HCEC 1CT (cell line): ENCODE measurements around the gene KIF16B.
"Not testable (repeated sequence)": the region's sequence is repeated elsewhere in the genome, so short reads cannot be mapped to it uniquely, and the experiment has no call there.

ENCODE experiments used
- DNase-seq: peaks from one replicate; pipeline ENCODE4 v3.0.0-alpha.2; 2017

Gene KIF16B

DNA sequence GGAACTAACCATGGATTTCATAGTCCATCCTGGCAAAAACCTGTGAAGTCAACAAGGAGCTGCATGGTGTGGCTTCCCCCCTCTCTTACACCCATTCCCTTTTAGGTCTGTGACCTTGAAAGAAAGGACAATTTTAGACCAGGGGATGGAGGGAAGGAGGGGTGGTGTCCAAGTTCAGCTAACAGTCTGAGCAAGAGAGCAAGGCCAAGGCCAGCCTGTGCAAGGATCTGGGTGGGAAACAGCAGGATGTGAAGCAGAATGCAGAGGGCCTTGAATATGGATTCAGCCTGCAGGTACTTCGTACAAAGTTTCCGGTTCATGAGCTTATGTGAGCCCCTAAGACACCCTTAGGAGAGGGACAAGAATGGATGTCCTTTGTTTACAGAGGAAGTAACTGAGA is 293.0 kb downstream of the KIF16B start:
- DNase-seq = no peak

DNA sequence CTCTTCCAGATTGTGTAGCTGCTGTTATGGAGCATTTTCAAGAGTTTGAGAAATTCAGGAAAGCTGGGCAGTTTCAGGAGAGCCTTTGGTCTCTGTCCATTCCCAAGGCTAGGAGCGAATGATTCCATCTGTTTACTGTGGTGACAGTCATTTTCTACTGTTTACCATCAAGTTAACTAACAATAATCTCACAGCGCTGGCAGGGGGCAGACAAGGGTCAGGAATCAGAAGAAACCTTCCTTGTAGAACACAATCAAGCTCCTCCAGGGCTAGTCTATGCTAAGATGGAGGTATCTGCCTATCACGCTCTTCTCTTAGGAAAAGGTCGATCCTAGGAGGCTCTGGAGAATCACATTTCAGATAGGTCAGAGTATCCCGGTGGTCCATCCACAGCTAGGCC is 293.9 kb downstream of the KIF16B start:
- no peak for DNase-seq

DNA sequence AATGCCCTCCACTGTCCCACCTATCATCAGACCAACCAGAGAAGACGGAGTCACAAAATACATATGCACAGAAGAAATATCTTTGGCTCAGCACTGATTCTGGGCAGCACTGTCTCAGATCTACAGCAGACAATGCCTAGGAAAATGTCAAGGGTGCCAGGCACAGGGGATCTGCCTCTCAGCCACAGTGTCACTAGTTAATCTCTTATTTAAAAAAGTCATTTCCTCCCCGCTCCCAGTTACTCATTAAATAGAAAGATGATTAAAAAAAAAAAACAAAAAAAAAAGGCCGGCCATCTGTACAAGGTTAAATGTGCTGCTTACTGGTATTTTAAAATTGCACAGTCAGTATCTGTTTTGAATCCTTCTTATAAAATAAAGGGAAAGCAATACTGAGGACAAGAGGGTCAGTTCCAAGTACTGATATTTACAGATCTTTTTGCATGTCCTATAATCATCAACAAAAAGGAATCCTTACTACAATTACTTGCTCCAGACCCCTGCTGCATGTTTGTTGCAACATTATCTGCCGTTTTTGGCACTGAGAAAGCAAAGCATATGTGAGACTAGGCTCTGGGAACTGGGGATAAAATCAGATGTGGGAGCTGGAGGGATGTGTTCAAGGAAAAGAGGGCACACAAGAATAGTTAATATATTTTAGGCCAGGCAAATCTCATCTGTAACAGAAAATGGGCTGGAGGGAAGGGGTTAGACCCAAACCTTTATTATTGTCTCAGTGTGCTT is 299.3 kb downstream of the KIF16B start:
- no peak for DNase-seq

DNA sequence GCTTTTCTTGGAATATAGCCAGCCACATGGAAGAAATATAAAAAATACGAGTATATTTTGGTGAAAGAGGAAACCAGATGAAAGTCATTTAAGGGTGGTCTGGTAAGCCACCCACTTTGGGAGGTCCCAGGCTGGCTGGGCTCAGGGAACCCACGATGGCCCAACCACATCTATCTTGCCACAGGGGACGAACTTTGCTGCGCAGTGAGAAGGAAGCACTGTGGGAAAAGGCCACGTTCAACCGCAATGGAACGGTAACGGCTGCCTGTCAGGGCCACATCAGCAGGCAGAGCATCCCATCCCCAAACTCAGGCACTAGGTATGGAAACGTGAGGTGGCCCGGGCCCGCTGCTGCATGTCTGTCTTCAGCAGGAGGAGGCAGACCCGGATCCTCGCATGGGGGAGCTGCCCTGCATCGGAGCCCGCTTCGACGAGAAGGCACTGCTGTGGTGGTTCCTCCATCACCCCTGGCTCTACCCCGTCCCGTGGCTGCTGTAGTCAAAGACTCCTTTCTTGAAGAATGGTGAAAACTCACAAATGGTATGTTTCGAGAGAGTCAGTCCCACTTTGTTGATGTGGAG is 300.4 kb downstream of the KIF16B start:
- no peak for DNase-seq

DNA sequence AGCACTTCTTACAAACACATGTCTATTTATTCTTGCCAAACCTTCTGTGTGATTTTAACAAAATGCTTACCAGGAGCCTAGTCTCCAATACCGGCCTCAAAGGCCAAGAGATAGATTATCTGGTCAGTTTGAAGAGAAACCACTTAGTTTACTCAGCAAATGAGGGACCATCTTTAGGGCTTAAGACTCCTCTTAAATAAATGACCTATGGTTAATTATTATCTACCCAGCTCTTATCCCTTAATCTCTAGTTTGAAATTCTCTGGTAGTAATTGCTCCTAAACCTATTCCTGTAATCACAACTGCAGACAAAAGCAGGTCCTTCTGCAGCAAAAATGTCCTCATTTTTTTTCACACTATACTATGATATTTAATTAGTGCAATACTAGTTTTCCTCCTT is 301.8 kb downstream of the KIF16B start:
- DNase-seq = no peak

DNA sequence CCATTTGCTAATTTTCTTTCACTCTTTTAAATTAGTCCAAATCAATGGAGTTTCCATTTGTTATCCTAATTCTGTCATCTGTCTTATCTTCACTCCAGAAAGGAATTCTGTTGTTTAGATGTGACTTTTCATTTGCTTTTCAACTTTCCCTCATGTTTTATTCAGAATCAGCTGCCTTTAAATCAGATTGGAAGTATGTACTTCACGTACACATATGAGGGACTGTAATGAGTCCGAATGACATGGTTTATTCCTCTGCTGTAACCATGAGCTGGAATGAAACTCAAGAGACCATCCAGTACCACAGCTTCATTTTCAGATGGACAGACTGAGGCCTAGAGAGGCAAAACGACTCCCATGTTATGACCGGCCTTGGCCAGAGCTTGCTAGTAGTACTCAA is 302.3 kb downstream of the KIF16B start:
- no peak for DNase-seq

DNA sequence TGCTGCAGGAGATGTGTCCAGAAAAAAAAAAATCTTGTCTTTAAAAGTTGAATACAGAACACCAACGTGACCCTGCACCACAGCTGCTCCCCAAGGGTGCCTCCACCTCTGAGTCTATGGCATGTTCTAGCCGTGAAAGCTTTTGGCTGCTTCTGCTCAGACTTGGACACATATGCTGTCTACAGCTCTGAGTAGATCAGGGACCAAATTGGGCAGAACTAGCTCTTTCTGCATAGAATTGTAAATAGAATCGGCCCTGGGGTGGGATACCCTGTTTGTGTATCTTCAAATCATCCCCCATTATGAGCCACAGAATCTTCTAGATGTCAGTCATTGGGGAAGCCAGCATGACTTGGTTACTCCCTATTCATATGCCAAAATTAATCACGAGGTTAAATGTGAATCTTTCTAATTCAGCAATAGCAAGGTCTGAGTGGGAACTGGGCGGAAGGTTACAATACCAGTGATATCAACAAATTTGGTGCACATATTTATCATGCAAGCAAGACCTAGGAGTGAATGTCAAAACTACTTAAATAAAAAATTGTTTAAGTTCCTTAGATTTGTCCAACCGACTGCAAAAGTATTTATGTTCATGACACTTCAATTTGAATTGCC is 302.8 kb downstream of the KIF16B start:
- no peak for DNase-seq

DNA sequence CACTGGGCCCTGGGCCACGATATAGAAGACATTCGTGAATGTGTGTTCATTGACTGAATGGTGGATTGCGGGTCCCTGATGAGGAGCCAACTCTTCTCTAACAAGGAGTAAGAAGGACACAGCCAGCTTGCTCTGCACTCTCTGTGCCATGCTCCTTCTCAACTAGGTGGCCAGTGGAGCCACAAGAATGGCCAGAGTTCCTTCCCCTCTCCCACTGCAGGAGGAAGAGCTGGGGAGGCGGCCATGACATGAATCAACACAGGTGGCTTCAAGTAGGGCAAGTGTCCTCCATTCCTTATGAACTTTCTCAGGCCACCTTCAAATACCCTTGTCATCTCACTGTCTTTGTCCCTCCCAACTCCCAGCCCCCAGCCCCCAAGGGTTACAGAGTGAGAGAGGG is 305.7 kb downstream of the KIF16B start:
- no peak for DNase-seq

DNA sequence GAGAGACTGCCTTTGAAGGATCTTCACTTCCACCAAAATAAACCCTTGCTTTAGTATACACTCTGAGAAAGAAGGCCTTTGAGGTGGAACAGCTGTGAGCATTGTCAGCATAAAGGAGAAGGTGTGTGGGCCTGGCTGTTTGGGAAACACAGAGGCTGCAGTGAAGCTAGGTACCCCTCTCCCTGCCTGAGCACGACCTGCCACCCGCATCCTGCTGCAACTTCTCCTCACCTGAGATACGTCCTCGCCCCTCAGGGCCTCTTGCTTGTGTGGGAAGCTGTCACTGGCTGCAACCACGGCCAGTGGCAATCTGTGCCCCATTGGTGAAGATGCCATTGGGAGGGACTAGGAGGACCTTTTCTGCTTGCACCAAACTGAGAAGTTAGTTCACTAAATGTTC is 307.9 kb downstream of the KIF16B start:
- DNase-seq = no peak

DNA sequence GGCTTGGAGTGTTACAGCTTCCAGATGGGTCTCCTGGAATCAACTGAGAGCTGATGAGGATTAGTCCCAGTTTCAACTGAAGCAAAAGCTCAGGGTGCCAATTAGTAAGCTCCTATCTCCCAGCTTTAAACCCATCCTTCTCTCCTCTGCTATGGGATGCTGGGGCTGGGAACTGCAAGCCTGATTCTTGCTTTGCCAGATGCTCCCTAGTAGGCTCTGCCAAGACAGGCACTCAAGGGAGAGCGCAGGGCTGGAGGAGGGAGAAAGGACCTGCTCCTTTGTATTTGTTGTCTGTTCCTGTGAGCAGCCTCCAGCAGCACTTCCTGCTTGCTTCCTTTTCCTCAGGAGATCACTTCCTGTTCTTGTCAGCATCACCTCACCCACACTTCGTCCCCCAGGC is 309.7 kb downstream of the KIF16B start:
- DNase-seq = no peak

DNA sequence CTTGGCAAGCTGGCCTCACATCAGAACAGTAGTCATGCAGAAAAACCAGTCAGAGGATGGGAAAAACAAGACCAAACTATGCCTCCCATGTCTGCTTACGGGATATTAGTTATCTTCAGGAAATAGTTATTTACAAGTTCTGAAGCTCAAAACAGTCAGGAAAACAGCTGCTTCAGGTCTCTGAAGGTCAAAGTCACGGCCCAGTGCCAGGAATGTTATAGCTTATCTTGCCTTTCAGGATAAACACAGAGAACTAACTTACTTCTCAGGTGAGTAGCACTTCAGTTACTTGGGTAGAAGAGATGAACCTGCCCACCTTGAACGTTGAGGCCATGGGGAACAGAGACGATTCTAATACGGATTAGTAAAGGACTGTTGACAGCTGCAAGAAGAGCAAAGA is 310.7 kb downstream of the KIF16B start:
- no peak for DNase-seq

DNA sequence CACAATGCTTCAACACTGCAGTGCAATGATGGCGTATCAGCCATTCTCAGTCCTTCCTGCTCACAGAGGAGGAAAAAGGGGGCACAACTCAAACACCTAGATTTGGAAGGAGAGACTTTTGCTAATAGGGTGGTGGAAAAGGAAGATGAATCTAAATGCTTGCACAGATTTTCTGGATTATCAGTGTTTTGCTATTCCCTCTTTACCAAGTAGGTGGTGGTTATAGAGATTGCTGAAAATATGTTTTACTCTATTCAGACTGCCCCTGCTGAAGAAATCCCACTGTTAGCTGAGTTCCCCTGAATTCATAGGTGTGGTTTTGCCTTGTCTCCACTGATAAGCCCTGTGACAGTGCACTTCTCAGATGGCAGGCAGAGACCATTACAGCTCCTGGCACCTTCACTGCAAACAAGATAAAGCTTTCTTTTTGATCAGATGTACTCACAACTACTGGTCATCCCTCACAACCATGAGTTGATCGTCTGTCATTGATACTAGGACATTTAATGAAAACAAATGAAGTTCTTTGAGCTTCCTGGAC is 311.4 kb downstream of the KIF16B start:
- DNase-seq = no peak

DNA sequence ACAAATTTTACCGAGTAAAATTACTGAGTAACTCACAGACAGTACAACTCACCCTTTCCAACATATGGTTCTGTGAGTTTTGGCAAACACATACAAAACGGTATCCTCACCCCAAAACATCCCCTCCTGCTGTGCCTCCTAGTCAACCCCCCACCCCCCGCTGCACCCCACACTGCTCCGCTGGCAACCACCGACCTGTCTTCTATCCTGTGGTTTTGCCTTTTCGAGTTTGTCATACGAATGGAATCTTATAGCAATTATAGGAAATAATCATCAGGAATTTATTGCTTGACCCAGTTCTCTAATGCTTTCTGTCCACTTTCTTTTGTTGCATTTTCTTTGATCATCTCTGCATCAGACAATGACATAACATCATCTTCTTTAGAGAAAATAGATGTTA is 312.3 kb downstream of the KIF16B start:
- DNase-seq = peak; percentile 69

DNA sequence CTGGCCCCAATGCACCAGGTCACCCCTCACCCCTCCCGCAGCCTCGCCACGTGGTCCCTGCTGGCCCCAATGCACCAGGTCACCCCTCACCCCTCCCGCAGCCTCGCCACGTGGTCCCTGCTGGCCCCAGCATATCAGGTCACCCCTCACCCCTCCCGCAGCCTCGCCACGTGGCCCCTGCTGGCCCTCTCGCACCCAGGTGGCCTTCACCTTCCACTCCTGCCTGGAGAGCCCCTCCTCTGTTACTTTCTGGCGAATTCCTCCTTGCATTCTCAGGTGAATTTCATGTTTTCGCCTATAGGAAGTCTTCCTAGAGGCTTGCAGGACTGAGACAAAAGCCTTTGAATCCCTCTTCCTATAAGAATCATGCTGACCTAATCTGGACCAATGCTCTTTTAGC is 313.1 kb downstream of the KIF16B start:
- not testable (repeated sequence) for DNase-seq

DNA sequence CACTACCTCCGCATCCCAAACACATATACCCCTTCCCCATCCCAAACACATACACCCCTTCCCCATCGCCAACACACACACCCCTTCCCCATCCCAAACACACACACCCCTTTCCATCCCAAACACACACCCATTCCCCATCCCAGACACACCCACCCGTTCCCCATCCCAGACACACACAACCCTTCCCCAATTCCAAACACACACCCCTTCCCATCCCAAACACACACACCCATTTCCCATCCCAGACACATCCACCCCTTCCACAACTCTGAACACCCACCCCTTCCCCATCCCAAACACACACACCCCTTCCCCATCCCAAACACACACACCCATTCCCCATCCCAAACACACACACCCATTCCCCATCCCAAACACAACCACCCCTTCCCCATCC is 314.5 kb downstream of the KIF16B start:
- no peak for DNase-seq

DNA sequence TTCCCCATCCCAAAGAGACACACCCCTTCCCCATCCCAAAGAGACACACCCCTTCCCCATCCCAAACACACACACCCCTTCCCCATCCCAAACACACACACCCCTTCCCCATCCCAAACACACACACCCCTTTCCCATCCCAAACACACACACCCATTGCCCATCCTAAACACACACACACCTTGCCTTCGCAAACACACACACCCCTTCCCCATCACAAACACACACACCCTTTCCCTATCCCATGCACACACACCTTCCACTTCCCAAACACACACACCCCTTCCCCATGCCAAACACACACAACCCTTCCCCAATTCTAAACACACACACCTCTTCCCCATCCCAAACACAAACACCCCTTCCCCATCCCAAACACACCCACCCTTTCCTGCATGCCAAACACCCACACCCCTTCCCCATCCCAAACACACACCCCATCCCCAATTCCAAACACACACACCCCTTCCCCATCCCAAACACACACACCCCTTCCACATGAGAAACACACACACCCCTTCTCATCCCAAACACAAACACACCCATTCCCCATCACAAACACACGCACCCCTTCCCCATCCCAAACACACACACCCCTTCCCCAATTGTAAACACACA is 315.3 kb downstream of the KIF16B start:
- no peak for DNase-seq

DNA sequence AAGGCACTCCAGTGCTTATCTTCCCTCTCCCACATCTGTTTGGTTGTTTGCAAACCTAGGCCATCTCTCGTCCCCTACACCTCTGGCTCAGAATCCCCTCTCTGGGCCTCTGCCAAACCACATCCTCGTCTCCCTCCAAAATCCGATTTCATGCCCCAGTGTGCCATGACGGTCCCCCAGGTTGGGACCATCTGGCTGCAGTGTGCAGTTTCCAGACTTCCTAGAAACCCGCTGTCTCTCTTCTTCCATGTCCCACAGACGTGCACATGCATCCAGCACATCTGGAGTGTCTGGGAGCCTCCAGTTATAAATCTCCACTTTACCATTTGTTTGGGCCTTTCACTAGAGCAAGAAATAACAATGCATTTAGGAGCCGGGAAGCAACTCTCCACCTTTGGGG is 316.2 kb downstream of the KIF16B start:
- no peak for DNase-seq

DNA sequence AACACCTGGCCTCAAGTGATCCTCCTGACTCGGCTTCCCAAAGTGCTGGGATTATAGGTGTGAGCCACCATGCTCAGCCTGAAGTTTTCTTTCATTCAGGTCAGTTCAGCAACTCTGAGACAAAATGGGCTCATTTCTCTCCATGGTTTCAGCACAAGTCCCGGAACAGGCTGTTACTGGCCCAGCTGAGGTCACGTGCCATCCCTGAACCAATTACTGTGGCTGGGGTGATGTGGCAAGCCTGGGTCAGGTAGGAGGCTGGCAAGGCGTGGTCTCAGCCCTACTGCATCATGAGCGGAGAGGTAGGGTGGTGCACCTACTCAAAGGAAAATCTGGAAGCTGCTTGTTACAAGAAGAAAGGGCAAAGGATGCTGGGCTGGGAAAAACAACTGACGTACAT is 326.4 kb downstream of the KIF16B start:
- DNase-seq = no peak

DNA sequence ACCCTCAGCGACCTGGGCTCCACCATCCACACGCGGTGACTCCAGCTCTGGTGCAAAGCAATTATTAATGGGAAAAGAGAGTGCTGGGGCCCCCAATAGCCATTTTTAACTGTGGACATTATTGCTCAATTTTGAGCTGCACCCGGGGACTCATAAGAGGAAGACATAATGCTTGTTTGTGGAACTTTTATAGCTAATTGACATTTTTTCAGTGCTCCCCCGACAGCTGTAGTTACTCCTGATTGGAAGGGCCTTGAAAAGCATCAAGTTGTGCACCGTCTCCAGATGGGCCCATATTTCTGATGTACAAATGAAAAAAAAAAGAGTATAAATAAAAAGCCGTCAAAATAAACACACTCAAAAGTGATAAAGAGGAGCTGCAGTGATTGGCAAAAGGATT is 327.0 kb downstream of the KIF16B start:
- DNase-seq = no peak

DNA sequence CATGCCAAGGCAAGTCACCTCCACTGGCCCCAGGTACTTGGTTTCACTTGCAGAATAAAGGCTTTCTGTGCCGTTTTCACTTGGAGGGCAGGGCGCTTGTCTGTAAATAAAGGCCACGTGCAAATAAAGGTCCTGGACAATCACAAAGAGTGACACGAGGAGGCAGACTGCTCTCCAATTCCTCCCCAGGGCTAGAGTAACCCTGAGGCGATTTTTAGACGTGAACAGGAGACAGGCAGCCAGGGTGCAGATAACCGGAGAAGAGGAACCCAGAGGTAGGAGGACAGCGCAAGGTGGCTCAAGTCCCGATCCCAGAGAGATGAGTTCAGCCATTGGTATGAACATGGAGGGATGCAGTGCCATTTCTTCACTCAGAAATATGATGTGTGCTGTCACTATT is 327.4 kb downstream of the KIF16B start:
- no peak for DNase-seq

DNA sequence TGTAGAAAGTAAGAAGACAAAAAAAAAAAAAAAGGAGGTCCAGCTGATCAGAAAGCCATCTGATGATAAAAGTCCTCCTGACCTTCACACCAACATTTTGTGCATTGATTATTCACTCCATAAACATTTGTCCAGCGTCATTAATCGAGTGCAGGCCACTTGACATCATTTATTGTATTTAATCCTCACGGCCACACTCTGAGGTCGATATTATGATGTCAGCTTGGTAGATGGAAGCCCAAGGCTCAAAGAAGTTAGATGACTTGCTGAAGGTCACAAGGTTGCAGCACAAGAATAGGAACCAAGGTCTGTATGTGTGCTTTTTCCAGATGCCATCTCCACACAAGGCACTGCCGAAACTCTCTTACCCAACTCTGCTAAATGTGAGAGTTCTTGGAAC is 328.4 kb downstream of the KIF16B start:
- no peak for DNase-seq

DNA sequence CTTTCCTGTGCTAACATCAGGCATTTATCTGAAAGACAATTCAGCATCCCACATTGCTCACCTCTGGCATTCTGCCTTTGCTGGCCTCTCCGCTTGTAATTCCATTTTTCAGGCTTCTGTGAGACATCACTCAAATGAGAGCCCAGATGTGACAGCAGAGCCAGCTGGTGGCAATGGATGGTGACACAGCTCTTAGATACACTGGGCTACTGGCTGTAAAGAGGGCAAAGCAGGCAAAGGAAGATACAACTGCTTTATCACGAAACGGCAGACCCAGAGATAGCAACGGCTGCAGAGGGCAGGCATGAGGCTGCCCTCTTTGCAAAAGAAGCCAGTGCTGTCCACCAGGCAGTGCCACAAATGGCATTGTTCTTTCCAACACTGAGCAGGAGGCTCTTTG is 329.8 kb downstream of the KIF16B start:
- DNase-seq = no peak

DNA sequence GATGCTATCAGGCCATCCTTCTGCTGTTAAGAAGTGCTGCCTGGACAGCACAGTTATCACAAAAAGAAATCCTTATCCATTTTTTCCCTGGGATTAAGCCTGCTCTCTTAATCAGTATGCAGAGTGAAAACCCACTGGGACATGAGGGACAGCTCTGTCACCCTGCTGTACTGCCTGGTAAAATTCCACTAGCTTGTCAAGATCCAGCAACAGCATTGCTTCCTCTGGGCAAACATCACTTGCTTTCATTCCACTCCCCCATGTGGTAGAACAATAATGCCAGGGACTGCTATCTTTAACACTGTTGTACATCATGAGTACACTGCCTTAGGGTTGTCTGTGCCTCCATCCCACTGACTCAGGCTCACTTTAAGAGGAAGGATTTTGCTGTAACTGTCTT is 331.3 kb downstream of the KIF16B start:
- DNase-seq = no peak

DNA sequence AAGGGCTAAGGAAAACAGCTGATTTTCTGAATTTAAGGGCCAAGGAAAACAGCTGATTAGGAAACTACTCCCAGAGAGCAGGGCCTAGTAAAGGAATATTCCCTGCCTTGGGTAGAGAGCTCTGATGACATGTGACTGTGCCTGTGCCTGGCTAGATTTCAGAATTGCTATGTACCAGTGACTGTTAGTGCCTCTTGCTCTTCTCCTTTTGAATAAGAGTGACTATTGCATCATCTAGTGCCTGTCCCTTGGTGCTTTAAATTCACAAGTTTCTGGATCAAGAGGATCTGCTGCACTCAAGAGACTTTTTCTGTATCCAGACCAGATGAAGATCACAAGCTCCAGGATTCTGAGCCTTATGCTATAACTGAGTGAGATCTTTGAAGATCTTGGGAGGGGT is 332.9 kb downstream of the KIF16B start:
- DNase-seq = no peak
